ENCODE results near the gene FKBP5. TPM values are rescaled to one million over a fixed set of nuclear protein-coding genes. Genes with fewer than 3 reads are reported as not detected.

FKBP5 gene
- total and polyA plus RNA-seq, 10 of the 15 experiments (the other 5 are each of a cell fraction or from before 2014, with no cell fraction given), result 29.0 to 123 (median 62.3) TPM

DNA sequence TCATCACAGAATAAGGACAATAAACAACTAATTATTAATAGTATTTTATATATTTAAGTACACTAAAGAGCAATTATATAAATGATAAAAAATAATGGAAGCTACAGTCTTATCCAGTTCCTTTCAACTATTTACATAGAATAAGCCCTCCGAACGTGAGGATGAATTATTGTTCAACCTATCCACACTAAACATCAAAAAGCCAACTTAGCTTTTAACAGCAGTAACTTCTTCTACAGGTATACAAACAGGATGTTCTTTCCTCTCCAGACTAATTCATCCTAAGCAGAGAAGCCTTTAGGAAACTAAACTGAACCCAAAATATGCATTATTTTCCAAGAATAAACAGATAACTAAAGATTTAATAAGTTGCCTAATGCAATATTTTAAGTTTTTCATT lies 2.3 kb downstream of the FKBP5 start (continued):
- no peak for TF ChIP-seq IKZF2 (IDR thresholded peaks at IDR 0.05)
- TF ChIP-seq BHLHE40 (IDR thresholded peaks at IDR 0.05; ENCODE audit: borderline replicate concordance in 1 of 2, low read depth in 2 of 2, low read length in 1 of 2), result no peak
- TF ChIP-seq, protein P1, sequence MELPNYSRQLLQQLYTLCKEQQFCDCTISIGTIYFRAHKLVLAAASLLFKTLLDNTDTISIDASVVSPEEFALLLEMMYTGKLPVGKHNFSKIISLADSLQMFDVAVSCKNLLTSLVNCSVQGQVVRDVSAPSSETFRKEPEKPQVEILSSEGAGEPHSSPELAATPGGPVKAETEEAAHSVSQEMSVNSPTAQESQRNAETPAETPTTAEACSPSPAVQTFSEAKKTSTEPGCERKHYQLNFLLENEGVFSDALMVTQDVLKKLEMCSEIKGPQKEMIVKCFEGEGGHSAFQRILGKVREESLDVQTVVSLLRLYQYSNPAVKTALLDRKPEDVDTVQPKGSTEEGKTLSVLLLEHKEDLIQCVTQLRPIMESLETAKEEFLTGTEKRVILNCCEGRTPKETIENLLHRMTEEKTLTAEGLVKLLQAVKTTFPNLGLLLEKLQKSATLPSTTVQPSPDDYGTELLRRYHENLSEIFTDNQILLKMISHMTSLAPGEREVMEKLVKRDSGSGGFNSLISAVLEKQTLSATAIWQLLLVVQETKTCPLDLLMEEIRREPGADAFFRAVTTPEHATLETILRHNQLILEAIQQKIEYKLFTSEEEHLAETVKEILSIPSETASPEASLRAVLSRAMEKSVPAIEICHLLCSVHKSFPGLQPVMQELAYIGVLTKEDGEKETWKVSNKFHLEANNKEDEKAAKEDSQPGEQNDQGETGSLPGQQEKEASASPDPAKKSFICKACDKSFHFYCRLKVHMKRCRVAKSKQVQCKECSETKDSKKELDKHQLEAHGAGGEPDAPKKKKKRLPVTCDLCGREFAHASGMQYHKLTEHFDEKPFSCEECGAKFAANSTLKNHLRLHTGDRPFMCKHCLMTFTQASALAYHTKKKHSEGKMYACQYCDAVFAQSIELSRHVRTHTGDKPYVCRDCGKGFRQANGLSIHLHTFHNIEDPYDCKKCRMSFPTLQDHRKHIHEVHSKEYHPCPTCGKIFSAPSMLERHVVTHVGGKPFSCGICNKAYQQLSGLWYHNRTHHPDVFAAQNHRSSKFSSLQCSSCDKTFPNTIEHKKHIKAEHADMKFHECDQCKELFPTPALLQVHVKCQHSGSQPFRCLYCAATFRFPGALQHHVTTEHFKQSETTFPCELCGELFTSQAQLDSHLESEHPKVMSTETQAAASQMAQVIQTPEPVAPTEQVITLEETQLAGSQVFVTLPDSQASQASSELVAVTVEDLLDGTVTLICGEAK (IDR thresholded peaks at IDR 0.05; ENCODE audit: borderline replicate concordance), result no peak
- TF ChIP-seq CBX3 (IDR thresholded peaks at IDR 0.05; ENCODE audit: borderline replicate concordance, low read depth), result no peak
- TF ChIP-seq, protein P2, sequence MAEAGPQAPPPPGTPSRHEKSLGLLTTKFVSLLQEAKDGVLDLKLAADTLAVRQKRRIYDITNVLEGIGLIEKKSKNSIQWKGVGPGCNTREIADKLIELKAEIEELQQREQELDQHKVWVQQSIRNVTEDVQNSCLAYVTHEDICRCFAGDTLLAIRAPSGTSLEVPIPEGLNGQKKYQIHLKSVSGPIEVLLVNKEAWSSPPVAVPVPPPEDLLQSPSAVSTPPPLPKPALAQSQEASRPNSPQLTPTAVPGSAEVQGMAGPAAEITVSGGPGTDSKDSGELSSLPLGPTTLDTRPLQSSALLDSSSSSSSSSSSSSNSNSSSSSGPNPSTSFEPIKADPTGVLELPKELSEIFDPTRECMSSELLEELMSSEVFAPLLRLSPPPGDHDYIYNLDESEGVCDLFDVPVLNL (IDR thresholded peaks at IDR 0.05; ENCODE audit: low read depth, low read length), result no peak
- TF ChIP-seq BCL11A (IDR thresholded peaks at IDR 0.05; ENCODE audit: low read depth, low read length), result no peak
- TF ChIP-seq ZNF217 (IDR thresholded peaks at IDR 0.05), result no peak

DNA sequence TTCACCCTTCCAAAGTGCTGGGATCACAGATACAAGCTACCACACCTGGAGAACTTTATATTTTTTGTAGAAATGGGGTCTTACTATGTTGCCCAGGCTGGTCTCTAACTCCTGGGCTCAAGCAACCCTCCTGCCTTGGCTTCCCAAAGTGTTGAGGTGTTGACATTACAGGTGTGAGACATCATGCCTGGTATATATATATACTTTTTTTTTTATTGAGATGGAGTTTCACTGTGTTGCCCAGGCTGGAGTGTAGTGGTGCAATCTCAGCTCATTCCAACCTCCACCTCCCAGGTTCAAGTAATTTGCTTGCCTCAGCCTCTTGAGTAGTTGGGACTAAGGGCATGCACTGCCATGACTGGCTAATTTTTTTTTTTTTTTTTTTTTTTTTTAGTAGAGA lies 5.4 kb downstream of the FKBP5 start:
- H3K4me2 ChIP-seq (ENCODE audit: control insufficient read depth, insufficient read depth), result no peak overlapping the region
- H2AFZ ChIP-seq (ENCODE audit: control insufficient read depth, low read depth, low read length), result no peak overlapping the region
- FAIRE-seq (no peak), DNase-seq (ENCODE audit: low read depth, low spot score) (no peak), ATAC-seq (no peak)
- H3K27ac ChIP-seq (ENCODE audit: control insufficient read depth, insufficient read depth), result no peak overlapping the region
- H3K4me1 ChIP-seq (ENCODE audit: control insufficient read depth, insufficient read depth, low read length), result peaks cover 6% of the 10 kb centered on the region; the same call in 1 of the 2 replicates
- no TSS peak for BruUV-seq (replicated peaks)
- CTCF ChIA-PET, result interaction anchor here (0.6 to 1.6 kb wide), 4 partner anchors 10 to 339 kb away, joined by 3 to 4 read pairs (median 4); partner anchors contain the start of gene ARMC12
- SMC1A ChIA-PET (ENCODE audit: uncharacterized antibody, unreplicated experiment), result interaction anchor here (1.8 to 8.5 kb wide), 3 partner anchors 9 to 41 kb away, joined by 4 to 69 read pairs (median 11); no protein-coding TSS in a partner anchor
- no peaks in the 10 kb centered on the region for H3K27me3 ChIP-seq (replicated peaks in 1 of 2; ENCODE audit: control insufficient read depth in 2 of 2, insufficient read depth in 2 of 2, low read length in 1 of 2)
- in situ Hi-C loops (cut with MboI), result no loop called here
- RAD21 ChIA-PET (ENCODE audit: unreplicated experiment), result interaction anchor here (0.7 to 2.8 kb wide), 4 partner anchors 50 to 93 kb away, joined by 3 to 15 read pairs (median 4); partner anchors contain the start of gene ARMC12
- POLR2A ChIA-PET, result interaction anchor here (0.6 to 1.8 kb wide), 6 partner anchors 9 to 47 kb away, joined by 3 to 12 read pairs (median 5); no protein-coding TSS in a partner anchor
- H4K20me1 ChIP-seq (ENCODE audit: control insufficient read depth, insufficient read depth), result no peaks in the 10 kb centered on the region
- peaks cover 80% of the 10 kb centered on the region for H3K79me2 ChIP-seq (ENCODE audit: control insufficient read depth, insufficient read depth, low read length)
- intact Hi-C loops (cut with micrococcal nuclease; ENCODE audit: unreplicated experiment), result no loop called here
- H3K9me3 ChIP-seq (replicated peaks; ENCODE audit: control insufficient read depth, insufficient read depth, low read length), result peaks cover 2% of the 10 kb centered on the region; the same call in 1 of the 3 replicates
- H3K4me3 ChIP-seq, result no peak overlapping the region
- no peaks in the 10 kb centered on the region; a peak in 1 of 4 replicates for H3K36me3 ChIP-seq (ENCODE audit: control insufficient read depth in 2 of 2, insufficient read depth in 2 of 2, low read length in 1 of 2)
- H3K9ac ChIP-seq (ENCODE audit: control insufficient read depth, insufficient read depth, low read length), result no peak overlapping the region
- TF ChIP-seq ASH2L (IDR thresholded peaks at IDR 0.05; ENCODE audit: borderline replicate concordance, low read depth) (no peak), ZBED1 (IDR thresholded peaks at IDR 0.05; ENCODE audit: borderline replicate concordance) (no peak), EZH2 (IDR thresholded peaks at IDR 0.05; ENCODE audit: borderline replicate concordance, control insufficient read depth, low read depth, low read length) (no peak), SMAD1 (IDR thresholded peaks at IDR 0.05; ENCODE audit: low read depth, partially characterized antibody) (no peak), PAX5 (IDR thresholded peaks at IDR 0.05; ENCODE audit: borderline replicate concordance, low read depth, low read length) (no peak), MYB (IDR thresholded peaks at IDR 0.05; ENCODE audit: borderline replicate concordance, low read depth, low read length) (no peak), CBX5 (IDR thresholded peaks at IDR 0.05; ENCODE audit: low read depth) (no peak), ZNF24 (IDR thresholded peaks at IDR 0.05) (no peak), YY1 (IDR thresholded peaks at IDR 0.05; ENCODE audit: low read depth, low read length) (no peak), TAF1 (IDR thresholded peaks at IDR 0.05; ENCODE audit: borderline replicate concordance, low read depth, low read length) (no peak), RFX5 (IDR thresholded peaks at IDR 0.05; ENCODE audit: low read depth, low read length) (no peak)

Measured in GM12878 (cell line).